ENCODE data around the gene POLR3B.
"Not testable (repeated sequence)": the region's sequence is repeated elsewhere in the genome, so short reads cannot be mapped to it uniquely, and the experiment has no call there.

The POLR3B gene

DNA sequence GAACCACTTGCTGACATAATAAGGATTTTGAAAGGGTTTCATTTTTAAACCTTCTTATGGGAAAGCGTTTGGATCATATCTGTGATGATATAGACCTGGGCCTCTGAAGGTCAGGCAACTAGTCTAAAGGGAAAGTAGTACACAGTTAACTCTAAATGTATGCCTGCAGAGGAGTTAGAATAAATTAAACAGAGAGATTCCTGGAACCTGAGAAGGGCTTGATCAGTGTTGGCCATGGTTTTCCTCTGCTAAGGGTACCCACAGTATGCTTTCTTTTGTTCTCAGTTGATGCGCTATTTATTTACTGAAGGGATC lies 14.4 kb upstream of the POLR3B start:
- DNase-seq, result no peak

GRCh38 chr12:106344131-106344530 lies 13.4 kb upstream of the POLR3B start:
- DNase-seq, result no peak

DNA sequence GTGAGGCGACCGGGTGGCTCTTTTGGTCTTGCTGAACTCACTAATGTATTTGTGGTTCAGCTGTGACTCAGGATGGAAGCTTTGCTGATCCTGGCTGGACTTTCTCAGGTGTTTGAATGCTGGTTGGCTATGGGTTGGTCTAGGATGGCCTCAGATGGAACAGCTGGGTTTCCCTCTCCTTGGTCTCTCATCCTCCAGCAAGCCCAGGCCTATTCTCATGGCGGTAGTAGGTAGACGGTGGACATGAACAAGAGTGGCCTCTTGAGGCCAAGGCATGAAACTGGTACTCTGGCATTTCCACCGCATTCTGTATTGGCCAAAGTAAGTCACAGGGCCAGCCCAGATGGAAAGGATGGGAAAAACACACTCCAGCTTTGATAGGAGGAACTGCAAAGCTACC lies 11.8 kb upstream of the POLR3B start:
- peak; percentile 2 for DNase-seq

DNA sequence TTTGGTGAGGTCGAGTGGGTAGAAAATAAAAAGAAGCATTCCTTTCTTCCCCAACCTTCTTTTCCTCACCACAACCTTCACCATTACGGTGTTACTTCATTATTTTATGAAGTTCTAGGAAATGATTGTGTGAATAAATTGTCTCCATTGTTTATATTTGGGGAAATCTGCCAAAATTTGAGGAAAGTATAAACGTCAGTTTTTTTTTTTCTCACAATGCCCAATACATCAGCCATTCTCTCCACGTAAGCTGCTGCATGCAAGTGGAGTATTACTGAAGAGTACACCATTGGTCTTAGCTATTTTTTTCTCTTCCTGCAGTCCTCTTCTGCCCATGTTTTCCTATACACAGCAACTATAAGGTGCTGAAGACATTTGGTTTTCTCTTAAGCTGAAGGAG lies 9.1 kb upstream of the POLR3B start:
- DNase-seq, result no peak

DNA sequence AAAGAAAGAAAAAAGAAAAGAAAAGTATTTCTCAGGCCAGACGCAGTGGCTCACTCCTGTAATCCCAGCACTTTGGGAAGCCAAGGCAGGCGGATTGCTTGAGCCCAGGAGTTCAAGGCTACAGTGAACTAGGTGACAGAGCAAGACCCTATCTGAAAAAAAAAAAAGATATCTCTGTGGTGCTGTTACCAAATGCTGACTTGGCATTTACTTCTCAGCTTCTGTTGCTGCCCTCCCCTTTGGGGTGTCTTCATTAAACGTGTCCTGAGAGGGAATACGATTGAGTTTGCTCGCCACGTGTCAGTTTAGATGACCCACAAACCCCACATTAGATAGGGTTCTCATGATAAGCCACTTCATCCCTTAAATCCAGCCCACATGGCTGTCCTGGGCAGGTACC lies 4.4 kb upstream of the POLR3B start:
- no peak for DNase-seq

- DNase-seq, result no peak
Observed at GRCh38 chr12:106358396-106359241, 1.1 kb downstream of the POLR3B start.

- no peak for DNase-seq
Observed at GRCh38 chr12:106359646-106360399, 2.3 kb downstream of the POLR3B start.

GRCh38 chr12:106360400-106360994 lies 2.9 kb downstream of the POLR3B start:
- DNase-seq, result no peak

GRCh38 chr12:106362971-106363370 lies 5.4 kb downstream of the POLR3B start:
- DNase-seq, result no peak

GRCh38 chr12:106364261-106364660 lies 6.7 kb downstream of the POLR3B start:
- DNase-seq, result no peak

- DNase-seq, result no peak
Observed at GRCh38 chr12:106369624-106370346, 12.2 kb downstream of the POLR3B start.

- no peak for DNase-seq
Observed at GRCh38 chr12:106378788-106379187, 21.2 kb downstream of the POLR3B start.

GRCh38 chr12:106380954-106381353 lies 23.4 kb downstream of the POLR3B start:
- DNase-seq, result no peak

DNA sequence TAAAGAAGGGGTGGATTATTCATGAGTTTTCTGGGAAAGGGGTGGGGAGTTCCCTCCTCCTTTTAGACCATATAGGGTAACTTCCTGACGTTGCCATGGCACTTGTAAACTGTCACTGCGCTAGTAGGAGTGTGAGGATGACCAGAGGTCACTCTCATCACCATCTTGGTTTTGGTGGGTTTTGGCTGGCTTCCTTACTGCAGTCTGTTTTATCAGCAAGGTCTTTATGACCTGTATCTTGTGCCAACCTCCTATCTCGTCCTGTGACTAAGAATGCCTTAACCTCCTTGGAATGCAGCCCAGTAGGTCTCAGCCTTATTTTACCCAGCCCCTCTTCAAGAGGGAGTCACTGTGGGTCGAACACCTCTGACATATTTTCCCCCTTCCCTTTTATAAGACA lies 24.3 kb downstream of the POLR3B start:
- DNase-seq, result not testable (repeated sequence)

DNA sequence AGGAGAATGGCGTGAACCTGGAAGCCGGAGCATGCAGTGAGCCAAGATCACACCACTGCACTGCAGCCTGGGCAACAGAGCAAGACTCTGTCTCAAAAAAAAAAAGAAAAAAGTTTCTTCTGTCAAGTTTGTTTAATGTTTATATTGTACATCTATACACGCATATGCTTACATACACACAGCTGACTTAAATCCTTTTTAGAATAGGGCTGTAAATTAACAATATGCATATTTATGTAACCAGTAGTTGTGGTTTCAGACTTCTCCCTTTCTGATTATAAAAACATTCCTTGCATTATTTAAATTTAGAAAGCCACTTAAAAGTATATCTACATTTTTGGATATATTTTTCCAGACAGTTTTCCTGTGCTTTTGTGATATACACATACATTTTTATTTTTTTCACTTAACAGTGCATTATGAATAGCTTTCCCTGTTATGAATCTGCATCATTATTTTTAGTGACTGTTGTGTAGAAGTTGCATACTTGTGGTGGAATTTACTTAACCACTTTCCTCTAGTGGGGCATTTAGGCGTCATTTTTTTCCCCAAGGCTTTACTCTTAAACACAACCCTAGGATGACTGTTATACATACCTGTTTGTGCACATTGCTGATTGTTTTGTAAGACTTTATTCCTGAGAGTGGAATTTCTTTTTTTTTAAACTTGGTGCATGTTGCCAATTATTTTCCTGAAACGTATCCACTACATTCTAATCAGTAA lies 29.4 kb downstream of the POLR3B start:
- no peak for DNase-seq

DNA sequence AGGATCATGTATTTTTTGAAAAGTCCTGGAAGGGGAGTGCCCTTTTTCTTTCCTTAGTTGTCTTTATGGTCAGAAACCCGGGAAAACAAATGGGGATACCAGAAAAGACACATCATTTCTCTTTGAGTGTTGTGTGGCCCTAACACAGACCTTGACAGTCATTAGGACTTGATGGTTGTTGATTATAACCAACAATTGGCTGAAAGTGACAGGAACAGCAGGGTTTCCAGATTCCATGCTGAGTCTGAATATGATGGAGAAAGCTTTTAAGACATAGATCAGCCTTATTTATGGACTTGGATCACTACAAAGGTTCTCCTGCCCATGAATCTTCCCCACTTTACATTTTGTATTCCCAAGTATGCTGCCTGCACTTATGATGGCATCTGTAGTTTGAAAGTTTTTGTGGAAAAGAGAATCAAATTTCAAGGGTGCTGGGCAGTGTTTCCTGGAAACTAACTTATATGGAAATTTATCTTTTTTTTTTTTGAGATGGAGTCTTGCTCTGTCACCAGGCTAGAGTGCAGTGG lies 30.4 kb downstream of the POLR3B start:
- no peak for DNase-seq

DNA sequence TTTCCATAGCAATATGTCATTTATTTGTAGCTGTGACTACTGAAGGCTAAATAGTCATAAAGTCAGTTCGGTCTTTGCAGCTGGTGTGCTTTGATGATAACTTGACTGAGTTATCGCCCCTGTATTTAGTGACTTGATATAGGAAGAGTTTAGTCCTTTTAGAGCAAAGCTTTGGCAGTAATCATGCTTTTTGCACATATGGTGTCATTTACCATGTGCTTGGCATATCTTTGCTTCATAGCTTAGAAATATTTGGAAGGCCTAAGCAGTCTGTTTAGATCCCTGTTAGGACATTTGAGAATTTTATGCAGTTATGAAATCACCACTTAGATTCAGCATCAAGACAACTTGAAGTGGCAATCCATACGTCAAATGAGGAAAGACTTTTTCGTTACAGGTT lies 31.6 kb downstream of the POLR3B start:
- no peak for DNase-seq

DNA sequence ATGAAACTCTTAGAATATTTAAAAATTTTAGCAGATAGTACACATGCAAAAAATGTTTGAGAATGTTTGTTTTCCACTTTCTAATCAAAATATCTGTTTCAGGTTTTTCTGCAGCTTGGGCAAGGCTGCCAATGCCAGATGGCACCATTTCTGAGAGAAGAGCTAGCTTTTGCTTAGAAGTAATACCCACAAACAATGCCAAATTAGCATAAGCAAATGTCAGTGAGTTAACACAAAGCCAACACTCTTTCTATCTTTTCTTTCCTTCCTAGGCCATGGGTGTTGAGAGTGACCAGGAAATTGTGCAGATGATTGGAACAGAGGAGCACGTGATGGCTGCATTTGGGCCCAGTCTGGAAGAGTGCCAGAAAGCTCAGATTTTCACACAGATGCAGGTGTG lies 35.2 kb downstream of the POLR3B start:
- no peak for DNase-seq

DNA sequence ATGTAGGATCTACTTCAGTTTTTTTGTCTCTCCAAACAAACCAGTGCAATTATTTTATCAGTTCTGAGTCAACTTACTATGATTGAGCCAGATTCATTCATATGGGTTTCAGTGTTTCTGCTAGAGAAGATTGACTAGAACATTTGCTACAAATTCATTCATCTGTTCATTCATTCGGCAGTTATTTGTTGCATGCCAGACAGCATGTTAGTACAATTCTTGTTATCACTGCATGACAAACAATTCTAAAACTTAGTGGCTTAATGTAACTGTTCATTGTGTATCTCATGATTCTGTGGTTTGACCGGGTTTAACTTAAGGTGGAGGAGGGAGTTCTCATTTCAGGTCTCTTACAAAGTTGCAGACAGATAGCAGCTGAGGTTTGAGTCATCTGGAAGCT lies 52.3 kb downstream of the POLR3B start:
- no peak for DNase-seq

GRCh38 chr12:106412563-106412962 lies 55.0 kb downstream of the POLR3B start:
- DNase-seq, result no peak

- no peak for DNase-seq
Observed at GRCh38 chr12:106415134-106415533, 57.6 kb downstream of the POLR3B start.

GRCh38 chr12:106416273-106416672 lies 58.7 kb downstream of the POLR3B start:
- no peak for DNase-seq
